Measurements from ENCODE around the gene ISCA1. TPM values are rescaled to one million over a fixed set of nuclear protein-coding genes. Genes with fewer than 3 reads are reported as not detected.
"Not testable (repeated sequence)": the region's sequence is repeated elsewhere in the genome, so short reads cannot be mapped to it uniquely, and the experiment has no call there.

ISCA1 gene
- polyA plus RNA-seq, 2 of the 4 experiments (the other 2 are of a cell fraction), result 42.4 to 58.2 TPM

DNA sequence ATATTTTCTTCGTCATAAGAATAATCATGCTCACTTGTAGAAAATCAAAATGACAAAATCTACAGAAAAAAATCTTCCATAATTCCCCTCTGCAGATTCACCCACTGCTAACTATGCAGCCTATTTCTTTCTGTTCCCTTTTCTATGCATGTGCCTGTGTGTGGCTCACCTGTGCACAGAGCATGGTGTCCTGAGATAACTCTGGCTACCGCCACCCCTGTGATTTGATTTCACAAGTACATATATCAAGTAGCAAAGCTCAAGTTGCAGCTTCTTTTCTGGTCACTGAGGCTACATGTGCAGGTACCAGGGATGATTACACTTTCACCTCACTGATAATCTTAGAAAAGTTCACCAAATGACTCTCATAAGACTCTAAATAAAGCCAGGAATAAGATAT lies 18.4 kb upstream of the ISCA1 start:
- Histone ChIP-seq H3K4me1 (no peaks in the 10 kb centered on the region), H3K9me3 (no peaks in the 10 kb centered on the region), H3K27ac (no peak overlapping the region), H3K4me2 (no peak overlapping the region), H3K4me3 (no peak overlapping the region)
- DNase-seq (ENCODE audit: low read depth in 1 of 2, low spot score in 1 of 2), result no peak
- POLR2A ChIA-PET, result no interaction called here
- no peak for FAIRE-seq
- WGBS (ENCODE audit: missing lambda C conversion rate), result 90% methylated on average over 2 of the region's 2 CpGs
- no peak for ATAC-seq
- CTCF ChIA-PET, result no interaction called here
- no peak for TF ChIP-seq PHF8 (IDR thresholded peaks at IDR 0.05; ENCODE audit: borderline replicate concordance, low read depth)
- no peak for TF ChIP-seq SMC3 (IDR thresholded peaks at IDR 0.05)
- TF ChIP-seq RFX5 (IDR thresholded peaks at IDR 0.05), result no peak
- TF ChIP-seq JUN (IDR thresholded peaks at IDR 0.05), result no peak
- TF ChIP-seq BHLHE40 (IDR thresholded peaks at IDR 0.05; ENCODE audit: low read depth, low read length), result no peak
- no peak for TF ChIP-seq HOXA7 (CRISPR knock-in tag; IDR thresholded peaks at IDR 0.05)
- TF ChIP-seq FOXS1 (CRISPR knock-in tag; IDR thresholded peaks at IDR 0.05), result no peak
- TF ChIP-seq, protein P1, sequence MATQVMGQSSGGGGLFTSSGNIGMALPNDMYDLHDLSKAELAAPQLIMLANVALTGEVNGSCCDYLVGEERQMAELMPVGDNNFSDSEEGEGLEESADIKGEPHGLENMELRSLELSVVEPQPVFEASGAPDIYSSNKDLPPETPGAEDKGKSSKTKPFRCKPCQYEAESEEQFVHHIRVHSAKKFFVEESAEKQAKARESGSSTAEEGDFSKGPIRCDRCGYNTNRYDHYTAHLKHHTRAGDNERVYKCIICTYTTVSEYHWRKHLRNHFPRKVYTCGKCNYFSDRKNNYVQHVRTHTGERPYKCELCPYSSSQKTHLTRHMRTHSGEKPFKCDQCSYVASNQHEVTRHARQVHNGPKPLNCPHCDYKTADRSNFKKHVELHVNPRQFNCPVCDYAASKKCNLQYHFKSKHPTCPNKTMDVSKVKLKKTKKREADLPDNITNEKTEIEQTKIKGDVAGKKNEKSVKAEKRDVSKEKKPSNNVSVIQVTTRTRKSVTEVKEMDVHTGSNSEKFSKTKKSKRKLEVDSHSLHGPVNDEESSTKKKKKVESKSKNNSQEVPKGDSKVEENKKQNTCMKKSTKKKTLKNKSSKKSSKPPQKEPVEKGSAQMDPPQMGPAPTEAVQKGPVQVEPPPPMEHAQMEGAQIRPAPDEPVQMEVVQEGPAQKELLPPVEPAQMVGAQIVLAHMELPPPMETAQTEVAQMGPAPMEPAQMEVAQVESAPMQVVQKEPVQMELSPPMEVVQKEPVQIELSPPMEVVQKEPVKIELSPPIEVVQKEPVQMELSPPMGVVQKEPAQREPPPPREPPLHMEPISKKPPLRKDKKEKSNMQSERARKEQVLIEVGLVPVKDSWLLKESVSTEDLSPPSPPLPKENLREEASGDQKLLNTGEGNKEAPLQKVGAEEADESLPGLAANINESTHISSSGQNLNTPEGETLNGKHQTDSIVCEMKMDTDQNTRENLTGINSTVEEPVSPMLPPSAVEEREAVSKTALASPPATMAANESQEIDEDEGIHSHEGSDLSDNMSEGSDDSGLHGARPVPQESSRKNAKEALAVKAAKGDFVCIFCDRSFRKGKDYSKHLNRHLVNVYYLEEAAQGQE (IDR thresholded peaks at IDR 0.05), result no peak
- no peak for TF ChIP-seq HOXB13 (CRISPR knock-in tag; IDR thresholded peaks at IDR 0.05; ENCODE audit: low read depth)
- no peak for TF ChIP-seq CEBPB (IDR thresholded peaks at IDR 0.05)
- no peak for TF ChIP-seq RNF2 (IDR thresholded peaks at IDR 0.05; ENCODE audit: borderline replicate concordance, low read depth)
- TF ChIP-seq HEYL (CRISPR knock-in tag; IDR thresholded peaks at IDR 0.05), result no peak
- TF ChIP-seq FOSL2 (IDR thresholded peaks at IDR 0.05), result no peak
- TF ChIP-seq FOSL2 (CRISPR knock-in tag; IDR thresholded peaks at IDR 0.05), result no peak
- TF ChIP-seq ZFP36 (IDR thresholded peaks at IDR 0.05; ENCODE audit: borderline replicate concordance, partially characterized antibody), result no peak
- no peak for TF ChIP-seq KDM1A (IDR thresholded peaks at IDR 0.05; ENCODE audit: low read depth)

DNA sequence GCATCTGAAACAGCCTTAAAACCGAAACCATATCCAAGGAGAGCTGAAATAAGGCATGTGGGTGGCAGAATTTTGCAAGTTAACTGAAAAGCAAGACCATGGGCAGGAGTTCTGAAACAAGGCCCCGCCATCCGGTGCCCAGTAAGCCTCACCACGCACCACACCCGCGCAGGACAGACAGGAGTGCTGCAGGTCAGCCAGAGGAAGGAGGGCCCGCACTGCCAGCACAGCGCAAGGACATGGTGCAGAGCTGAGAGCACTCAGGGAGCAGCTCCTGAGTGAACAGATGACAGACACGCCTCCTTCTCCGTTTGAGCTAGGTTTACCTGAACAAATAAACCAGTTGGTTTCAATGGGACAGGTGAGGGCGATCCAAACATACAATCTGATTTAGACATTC lies 16.5 kb upstream of the ISCA1 start:
- ATAC-seq (peak in 1 of 2 experiments; percentile 27; a peak in 1 of 6 replicates), FAIRE-seq (no peak), DNase-seq (ENCODE audit: low read depth in 1 of 2, low spot score in 1 of 2) (no peak)
- no peak overlapping the region for H3K4me2 ChIP-seq
- H3K4me3 ChIP-seq, result no peak overlapping the region
- WGBS (ENCODE audit: missing lambda C conversion rate), result 83% methylated on average over 11 of the region's 11 CpGs
- no peaks in the 10 kb centered on the region for H3K4me1 ChIP-seq
- CTCF ChIA-PET, result interaction anchor here (1.1 to 1.6 kb wide), 2 partner anchors 10 to 15 kb away, joined by 3 to 4 read pairs; no protein-coding TSS in a partner anchor
- H3K27ac ChIP-seq, result no peak overlapping the region
- POLR2A ChIA-PET, result interaction anchor here (0.5 kb wide), 1 partner anchor 9 kb away, joined by 3 read pairs; no protein-coding TSS in a partner anchor
- TF ChIP-seq GATA3 (IDR thresholded peaks at IDR 0.05; ENCODE audit: borderline replicate concordance) (no peak), MYC (IDR thresholded peaks at IDR 0.05; ENCODE audit: borderline replicate concordance, low read length) (no peak), CHD2 (IDR thresholded peaks at IDR 0.05; ENCODE audit: low read length, partially characterized antibody) (no peak), RNF2 (IDR thresholded peaks at IDR 0.05; ENCODE audit: borderline replicate concordance, low read depth) (no peak), MAZ (IDR thresholded peaks at IDR 0.05; ENCODE audit: borderline replicate concordance, low read depth, low read length) (no peak), HOXA7 (CRISPR knock-in tag; IDR thresholded peaks at IDR 0.05) (no peak), EHF (CRISPR knock-in tag; IDR thresholded peaks at IDR 0.05) (no peak)
- TF ChIP-seq, protein P2, sequence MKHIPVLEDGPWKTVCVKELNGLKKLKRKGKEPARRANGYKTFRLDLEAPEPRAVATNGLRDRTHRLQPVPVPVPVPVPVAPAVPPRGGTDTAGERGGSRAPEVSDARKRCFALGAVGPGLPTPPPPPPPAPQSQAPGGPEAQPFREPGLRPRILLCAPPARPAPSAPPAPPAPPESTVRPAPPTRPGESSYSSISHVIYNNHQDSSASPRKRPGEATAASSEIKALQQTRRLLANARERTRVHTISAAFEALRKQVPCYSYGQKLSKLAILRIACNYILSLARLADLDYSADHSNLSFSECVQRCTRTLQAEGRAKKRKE (CRISPR knock-in tag; IDR thresholded peaks at IDR 0.05; ENCODE audit: low read depth), result no peak
- TF ChIP-seq, protein P3, sequence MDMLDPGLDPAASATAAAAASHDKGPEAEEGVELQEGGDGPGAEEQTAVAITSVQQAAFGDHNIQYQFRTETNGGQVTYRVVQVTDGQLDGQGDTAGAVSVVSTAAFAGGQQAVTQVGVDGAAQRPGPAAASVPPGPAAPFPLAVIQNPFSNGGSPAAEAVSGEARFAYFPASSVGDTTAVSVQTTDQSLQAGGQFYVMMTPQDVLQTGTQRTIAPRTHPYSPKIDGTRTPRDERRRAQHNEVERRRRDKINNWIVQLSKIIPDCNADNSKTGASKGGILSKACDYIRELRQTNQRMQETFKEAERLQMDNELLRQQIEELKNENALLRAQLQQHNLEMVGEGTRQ (IDR thresholded peaks at IDR 0.05), result no peak
- no peaks in the 10 kb centered on the region for H3K9me3 ChIP-seq

DNA sequence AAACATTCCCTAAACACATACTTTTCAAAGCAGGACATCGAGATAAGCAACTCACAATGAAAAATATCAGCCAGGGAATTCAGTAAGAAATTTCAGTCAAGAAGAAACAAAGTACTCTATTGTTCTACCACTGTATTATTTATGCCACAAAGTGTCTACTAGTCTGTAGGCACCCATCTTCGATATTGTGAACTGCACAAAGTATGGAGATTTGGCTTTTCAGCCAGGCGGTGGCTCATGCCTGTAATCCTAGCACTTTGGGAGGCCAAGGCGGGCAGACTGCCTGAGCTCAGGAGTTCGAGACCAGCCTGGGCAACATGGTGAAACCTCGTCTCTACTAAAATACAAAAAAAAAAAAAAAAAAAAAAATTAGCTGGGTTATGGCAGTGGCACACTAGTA lies 8.0 kb upstream of the ISCA1 start:
- H3K4me3 ChIP-seq; H3K4me1 ChIP-seq; FAIRE-seq; H3K9me3 ChIP-seq; H3K4me2 ChIP-seq; DNase-seq (ENCODE audit: low read depth in 1 of 2, low spot score in 1 of 2); H3K27ac ChIP-seq; ATAC-seq; CTCF ChIA-PET: not testable (repeated sequence)
- POLR2A ChIA-PET, result interaction anchor here (0.6 kb wide), 1 partner anchor 9 kb away, joined by 3 read pairs; no protein-coding TSS in a partner anchor
- 92% methylated on average over 6 of the region's 6 CpGs for WGBS (ENCODE audit: missing lambda C conversion rate)
